GM21390 (cell line): ENCODE measurements around the gene SH3GL1.
A peak's percentile ranks its signal among the peaks of the same experiment; 100 is the strongest.

Experiments used
- ATAC-seq: cut with Tn5 transposase; IDR thresholded peaks from one replicate; pipeline ENCODE4 v1.9.1; 2021; ENCODE audit not compliant: unreplicated experiment

The SH3GL1 gene

DNA sequence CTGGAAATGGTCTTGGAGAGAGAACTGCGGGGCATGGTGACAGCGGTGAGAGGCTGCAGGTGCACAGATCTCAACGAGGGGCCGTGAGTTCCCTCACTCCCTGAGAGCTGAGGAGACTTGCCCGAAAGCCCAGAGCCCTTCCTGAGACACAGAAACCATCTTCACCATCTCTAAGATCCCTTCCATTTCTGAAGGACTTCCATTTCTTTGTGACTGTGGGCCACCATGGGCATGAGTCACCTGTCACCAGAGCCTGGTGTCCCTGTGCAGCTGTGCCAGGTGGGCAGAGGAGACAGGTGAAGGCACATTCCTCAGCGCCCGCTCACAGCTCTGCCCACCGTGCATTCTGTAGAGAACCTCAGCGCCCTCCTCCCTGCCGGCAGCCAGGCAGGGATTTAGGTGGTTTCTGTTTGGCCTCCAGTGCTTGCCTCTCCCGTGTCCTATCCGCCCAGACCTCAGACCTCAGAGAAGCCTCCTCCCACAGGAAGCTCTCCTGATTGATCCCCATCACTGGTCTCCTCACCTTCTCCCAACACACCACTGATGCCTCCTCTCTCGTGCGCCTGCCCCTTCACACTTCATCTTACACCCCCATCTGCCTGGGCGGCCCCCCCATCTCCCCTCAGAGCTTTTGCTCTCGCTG, 24.2 kb downstream of the SH3GL1 start:
- ATAC-seq, result no peak

DNA sequence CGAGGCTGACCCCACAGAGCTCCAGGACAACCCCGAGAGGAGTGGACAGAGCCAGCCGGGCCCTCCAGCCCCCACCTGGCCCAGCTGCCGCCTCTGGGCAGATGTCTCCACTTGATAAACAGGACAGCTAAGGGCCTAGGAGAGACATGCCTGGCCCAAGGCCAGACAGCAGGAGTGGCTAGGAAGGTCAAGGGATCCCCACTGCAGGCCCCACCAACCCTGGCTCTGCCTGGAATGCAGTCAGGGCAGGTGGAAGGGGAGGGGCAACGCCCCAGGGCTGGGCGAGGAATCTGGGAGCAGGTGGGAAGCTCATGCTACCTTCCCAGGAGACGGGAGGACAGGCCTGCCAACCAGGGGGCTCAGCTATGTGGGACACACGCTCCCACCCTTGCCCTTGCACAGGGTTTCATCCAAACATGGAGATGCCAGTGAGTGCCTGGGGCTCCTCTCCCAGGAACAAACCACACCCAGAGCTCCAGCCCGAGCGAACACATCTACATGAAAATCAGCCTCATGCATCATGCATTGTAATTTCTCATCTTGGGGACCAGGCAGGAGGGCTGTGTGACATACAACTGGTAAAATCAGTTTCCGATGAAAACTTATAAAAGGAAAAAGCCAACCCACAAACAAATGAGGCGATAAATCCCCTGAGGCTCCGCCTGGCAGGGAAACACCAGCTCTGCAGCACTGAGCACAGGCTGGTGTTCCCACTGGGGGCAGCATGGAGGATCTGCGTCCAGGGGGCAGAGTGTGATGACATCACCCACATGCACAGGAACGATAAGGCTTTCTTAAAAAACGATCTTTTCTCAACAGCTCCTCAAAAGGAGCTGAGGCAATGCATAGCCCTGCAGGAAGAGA, 25.0 kb downstream of the SH3GL1 start:
- ATAC-seq, result no peak

DNA sequence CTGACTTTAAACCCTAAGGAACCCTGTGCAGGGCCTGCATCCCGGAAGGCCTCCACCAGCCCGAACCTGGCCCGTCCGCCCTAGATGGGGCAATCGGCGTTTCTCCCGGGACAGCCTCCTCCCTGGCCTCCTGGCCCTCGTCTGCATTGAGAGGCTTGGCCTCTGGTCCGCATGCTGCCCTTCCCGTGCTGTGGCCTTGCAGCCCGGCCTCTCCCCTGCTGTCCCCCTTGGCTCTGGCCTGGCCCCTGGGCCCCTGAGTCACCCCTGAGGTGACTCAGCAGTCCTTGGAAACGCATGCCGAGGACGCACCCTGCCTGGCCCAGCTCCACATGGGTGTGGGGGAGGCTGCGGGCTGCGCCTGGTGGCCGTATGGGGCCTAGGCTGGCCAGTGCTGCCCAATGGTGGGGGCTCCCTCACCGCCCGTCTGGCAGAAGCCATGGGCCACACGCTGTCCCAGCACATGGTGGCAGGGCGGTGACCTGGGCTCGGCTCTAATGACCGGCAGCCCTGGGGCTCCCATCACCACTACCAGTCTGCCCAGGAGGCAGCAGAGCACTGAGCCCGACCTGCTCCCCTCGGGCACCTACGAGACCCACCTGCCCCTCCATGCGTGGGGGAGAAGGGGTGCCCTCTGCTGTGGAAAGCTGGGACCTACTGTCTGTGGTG, 25.7 kb downstream of the SH3GL1 start:
- ATAC-seq, result no peak

DNA sequence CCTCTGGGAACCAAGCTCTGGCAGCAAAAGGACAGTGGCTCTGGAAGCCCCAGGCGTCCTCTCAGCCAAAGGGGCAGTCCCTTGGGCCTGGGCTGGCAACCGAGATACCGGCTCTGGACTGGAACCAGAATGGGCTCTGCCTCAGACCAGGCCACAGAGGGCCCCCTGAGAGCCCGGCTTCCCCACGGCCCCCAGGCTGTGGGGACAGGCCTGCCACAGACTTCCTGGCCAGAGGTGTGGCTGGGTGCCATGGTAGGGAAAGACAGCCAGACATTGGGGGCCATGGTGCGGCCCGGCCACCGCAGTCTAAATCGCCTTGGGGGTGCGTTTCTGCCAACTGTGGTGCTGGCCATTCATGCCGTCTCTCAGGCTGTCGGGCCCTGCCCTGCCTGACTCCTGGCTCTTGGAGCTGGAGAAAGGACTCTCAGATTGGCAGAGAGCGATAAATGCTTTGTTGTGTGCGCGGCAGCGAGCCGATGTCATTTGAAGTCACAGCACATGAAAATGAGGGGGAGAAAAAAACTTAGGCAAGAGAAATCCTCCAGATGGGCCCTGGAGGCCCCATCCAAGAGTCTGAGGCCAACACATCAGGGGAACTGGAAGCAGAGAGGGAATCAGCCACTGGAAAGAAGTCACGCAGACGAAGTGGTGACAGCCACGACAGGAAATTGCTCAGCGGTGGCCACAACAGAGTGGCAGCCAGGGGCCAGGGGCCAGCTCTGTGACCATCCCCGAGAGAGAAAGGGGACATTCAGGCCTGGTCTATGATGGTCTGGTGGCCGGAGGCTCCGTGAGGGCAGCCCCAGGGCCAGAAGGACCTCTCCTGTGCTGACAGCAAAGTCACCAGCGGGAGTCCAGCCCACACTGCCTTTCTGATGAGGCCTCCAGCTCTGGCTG, 26.5 kb downstream of the SH3GL1 start:
- no peak for ATAC-seq

DNA sequence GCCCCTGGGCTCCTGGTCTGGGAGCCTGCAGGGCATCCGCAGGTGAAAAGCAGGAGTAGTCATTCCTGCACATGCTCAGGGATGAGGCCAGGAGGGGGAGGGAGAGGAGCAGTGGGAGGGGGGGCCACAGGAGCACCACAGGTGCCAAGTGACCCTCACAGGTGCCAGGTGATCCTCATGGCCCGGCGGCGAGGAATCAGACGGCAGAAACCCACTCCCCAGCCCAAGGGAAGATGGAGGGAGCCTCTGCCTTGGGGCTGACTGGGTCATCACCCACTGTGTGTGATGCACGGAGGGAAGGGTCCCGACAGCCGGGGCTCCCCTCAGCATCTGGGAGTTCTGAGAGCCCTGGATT, 27.4 kb downstream of the SH3GL1 start:
- ATAC-seq, result no peak

DNA sequence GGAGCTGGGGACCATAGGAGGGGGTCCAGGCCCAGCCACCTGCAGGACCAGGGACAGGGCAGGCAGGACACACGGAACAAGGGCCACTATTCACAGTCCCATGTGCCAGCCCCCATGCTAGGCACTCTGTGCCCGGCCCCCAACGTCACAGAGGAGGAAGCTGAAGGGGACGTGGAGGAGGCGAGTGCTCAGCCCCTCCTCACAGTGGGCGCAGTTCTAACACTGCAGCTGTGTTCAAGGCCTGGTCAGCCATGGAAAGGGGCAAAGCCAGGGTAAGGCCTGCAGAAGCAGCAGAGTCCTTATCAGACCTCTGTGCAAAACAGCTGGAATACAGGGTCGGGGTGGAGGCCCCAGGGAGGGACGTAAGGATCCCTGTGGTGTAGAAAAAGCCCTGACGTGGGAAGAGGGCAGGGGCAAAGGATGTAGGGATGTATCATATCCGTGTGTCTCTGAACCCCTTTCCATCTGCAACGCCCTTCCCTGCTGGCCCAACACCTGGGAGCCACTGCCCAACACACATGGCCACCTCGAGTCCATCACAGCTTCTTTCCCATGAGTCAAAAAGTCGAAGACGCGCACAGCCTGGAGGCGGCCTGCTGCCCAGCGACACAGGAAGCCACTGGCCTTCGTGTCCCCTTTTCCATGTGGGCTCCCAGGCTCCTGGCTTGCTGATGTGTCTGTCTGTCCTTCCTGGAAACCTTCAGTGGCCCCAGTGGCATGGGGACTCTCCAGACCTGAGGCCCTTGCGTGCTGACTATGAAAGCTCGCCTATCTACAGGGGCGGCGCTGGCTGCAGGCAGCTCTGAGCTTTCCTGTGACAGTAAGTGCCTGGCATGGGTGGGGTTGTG, 28.0 kb downstream of the SH3GL1 start:
- no peak for ATAC-seq

DNA sequence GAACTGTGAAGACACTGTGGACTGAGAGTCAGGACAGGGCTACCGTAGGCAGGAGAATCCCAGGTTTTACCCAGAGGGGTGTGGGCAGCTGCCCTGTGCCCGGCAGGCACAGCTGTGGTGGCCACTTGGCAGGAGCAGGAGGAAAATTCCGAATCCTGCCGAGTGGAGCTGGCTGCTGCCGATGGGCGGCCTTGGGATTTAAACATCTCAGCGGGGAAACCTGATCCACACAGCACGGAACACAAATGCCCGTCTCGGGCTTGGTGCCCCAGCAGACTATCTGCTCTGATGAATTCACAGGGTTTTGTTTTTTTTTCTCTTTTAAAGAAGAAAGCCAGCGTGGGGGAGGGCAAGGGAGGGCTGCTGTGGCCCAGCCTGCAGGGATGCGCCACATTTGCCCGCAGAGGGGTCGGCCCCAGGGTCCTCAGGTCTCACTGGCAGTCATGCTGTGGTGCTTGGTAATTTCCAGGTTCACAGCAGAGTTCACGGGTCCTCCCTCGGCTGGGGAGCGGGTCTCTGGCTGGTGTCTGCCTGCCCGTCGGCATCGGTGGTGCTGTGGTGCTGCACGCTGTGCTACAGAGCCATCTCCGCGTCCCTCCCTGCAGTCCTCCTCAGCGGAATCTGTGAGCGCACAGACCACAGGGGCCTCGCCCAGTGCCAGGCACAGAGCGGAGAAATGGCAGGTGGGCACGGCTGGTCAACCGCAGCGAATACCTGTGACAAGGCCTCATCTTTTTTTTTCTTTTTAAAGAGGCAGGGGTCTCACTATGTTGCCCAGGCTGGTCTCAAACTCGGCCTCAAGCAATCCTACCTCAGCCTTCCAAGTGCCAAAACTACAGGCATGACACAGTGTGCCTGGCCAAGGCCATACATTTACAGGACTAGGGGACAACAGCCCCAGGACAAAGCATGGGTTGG, 28.8 kb downstream of the SH3GL1 start:
- ATAC-seq, result no peak

DNA sequence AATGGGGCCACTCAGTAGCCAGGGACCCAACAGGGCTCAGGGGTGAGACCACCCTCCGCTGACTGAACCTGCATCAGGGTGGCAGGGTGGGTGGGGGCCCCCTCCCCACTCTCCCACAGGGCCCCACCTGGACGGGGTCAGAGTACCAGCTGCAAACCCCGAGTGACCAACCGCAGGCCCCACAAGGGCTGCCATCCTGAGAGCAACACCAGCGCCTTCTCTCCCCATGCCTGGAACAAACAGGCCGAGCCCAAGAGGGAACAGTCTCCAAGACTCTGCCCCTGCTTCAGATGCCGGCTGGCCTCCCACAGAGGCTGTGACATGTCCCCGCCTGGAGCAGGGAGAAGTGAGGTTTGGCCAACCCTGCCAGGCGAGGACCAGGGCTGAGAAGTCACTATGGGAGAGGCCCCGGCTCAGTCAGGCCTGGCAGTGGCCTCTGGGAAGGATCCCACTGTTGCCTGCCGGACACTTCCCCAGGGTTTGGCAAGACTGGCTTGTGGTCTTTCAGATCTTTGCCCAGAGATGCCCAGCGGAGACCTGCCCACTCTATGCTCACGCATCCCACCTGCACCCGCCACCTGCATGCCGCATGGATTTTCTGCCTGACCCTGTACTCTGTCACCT, 29.8 kb downstream of the SH3GL1 start:
- no peak for ATAC-seq

DNA sequence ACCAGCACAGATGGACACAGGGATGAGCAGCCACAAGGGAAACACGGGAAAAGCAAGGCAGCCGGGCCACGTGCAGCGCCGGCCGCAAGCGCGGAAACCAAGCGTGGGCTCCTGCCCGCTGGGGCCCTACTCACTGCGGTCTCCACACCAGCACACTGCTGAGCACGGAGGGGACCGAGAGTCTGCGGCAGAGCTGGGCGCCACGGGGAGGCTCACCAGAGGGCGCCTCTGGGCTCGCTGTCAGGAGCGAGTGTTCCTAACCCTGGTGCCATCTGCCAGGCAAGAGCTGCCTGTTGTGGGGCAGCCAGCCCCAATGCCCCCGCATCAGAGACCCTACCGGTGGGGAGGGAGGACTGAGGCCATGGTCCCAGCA, 30.5 kb downstream of the SH3GL1 start:
- ATAC-seq, result peak; percentile 31

DNA sequence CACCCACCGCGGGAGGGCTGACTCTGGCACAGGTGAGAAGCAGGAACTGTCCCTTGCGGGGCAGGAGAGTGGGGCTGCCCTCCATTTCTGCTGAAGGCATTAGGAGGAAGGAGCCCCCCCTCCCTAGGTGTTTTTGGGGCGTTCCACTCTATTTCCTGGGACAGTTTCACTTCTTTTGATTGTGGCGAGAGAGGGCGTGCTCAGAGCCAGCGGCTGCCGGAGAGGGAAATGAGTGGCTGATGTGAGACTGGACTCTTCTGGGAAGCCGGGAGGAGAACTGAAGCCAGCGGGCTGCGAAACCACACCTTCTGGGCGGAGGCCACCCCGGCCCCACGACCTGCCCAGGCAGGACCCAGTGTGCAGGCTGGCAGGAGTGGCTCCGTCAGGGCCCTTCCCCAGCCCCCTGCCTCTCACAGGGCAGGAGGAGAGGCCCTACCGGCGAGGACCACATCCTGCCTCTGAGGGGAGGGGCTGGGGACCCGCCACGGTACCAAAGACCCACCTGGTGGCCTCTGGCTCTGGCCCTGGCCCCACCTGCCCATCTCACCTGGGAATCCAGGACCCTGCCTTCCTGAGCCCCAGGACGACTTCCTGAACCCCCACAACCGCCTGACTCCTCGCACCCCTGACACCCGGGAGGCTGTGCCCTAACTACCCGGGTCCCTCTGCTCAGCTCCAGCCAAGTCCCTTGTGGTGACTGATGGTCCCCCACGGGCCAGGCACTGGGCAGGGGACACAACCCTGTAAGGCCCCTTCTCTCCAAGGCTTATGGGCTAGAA, 31.0 kb downstream of the SH3GL1 start:
- ATAC-seq, result peak; percentile 46

DNA sequence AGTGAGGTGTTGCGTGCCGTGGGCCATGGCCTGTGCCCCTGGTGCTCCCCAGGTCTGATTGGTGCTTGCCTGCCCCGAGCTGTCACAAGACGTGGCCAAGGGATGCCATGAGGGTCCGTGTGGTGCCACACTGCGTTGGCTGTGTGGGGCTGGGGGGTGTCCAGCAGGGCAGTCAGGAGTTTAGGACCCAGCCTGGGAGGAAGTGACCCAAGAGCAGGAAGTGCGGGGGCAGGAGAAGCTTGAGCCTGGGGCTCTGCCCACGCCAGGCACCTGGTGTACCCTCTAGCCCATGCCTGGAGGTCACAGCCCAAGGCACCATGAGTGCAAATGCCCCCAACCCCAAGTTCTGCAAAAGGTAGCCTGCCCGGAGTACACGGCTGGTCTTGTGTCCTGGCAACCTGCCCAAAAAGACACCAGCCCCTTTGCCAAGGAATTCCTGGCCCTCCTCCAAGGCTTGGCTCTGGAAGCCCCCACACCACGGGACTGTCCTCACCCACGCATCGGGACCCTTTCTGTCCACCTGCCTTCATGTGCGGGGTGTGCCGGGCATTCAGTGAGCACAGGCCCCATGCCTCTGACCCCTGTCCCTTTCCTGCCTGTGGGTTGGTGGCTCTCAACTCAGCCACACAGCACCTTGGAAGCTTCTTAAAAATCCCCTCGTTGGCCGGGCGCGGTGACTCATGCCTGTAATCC, 32.1 kb downstream of the SH3GL1 start:
- ATAC-seq, result no peak

DNA sequence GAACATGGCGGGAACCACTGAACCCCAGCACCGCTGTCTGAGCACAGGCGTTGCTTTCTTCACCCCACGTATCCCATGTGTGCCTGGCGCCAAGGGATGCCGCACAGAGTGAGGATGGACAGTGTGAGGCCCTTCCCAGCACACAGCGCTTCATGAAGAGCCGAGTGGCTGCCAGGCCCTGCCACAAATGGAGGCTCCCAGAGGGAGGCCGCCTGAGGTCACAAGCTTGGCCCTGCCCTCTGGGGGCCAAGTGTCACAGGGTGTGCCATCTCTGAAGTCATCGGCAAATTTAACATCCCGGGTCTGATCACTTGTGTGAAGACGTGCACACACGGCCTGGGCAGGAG, 32.6 kb downstream of the SH3GL1 start:
- no peak for ATAC-seq

DNA sequence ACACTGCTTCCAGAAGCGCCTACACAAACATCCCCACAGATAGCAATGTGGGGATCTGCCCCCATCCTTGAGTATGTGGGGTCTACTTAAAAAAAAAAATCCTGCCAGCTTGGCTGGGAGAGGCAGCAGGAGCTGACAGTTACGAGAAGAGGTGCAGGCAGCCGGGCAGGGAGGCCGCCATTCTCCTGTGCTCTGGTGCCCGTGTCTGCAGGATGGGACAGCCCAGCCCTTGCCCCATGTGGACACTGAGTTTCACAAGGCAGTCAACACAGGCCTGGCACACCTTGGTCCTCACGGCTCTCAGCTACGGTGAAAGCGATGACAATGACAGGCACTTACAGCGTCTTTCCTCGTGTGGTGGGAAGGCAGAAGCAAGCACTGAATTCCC, 33.0 kb downstream of the SH3GL1 start:
- no peak for ATAC-seq

DNA sequence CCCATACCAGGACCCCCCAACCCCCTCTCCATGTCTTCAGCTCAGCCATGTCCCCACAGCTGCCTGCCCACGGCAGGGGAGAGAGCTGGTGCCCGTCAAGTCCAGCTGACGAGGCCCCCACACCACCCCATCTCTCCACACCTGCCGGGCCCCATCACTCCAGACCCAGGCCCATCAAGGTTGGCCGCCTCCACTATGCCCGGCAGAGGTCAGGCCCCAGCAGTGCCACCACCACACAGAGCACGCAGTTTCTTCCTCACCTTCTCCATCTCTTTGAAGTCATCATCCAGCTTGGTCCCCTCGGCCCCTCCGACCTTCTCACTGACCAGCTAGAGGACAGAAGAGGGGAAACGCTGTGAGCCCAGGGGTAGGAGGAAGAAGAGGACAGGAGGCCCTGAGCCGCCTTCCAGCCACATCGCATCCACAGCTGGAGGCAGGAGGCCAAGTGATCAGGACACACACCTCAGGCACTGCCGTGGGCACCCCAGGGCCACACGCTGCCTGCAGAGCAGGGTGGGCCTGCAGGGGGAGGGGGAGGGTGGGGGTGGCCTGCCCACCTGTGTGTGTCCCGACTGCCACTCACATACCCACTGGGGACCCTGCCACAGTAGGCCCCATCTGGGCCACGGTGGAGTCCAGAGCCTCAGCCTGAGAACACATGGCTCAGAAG, 33.5 kb downstream of the SH3GL1 start:
- no peak for ATAC-seq

DNA sequence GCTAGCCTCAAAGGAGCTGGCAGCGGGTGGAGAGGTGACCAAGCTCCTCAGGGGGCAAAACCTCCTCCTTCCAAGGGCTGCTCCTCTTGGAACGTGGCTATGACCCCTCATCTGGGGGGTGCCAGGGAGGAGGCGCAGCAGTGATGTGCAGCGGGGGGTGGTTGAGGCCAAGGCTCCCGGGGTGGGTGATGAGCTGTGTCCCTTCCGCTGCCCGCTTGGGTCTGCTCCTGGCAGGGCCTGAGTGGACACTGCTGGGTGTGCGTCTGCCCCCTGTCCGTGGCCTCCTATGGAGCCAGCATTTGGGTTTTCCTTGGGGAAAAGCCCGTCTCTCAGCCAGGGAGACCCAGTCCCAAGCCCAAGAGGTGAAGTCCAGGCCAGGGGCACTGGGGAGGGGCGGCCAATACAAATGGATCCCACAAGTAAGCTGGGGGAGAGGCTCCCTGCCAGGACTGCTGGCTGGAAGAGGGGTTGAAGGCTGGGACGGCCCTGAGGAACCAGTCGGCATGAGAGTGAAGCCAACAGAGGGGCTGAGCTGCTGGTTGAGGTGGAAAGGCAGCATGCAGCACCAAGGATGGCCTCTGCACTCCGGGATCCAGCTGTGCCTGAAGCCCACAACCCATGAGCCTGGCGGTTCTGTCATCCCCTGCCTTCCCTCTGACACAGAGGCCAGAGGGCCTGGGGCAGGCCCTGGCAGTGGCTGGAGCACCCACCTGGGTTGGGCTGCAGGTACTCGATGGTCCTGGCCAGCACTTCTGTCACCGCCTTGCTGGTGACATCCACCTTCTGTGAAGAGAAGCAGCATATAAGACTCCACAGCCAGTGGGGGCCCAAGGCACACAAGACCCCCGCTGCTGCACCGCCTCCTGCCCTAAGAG, 34.3 kb downstream of the SH3GL1 start:
- ATAC-seq, result no peak

DNA sequence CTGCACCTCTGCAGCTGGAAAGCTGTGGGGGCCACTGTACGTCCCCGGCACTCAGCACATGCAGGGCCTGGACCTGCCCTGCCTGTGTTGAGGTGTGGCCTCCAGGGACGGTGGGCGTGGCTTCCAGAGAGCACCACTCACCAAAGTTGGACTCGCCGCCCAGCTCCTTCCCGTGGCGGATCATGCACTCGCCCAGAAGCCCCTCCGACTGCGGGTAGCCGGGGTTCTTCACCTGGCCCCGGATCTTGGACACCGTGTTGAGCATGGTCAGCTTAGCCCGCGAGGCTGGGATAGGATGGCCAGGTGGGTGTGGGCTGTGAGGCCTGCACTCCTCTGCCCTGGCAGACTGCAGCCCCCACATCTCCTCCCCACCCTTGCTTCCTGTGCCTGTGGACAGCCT, 35.0 kb downstream of the SH3GL1 start:
- ATAC-seq, result no peak
